Body of pancreas (tissue), 4 donors: ENCODE measurements around the gene UNC80. TPM values are rescaled to one million over a fixed set of nuclear protein-coding genes. Genes with fewer than 3 reads are reported as not detected.

Source experiments
- ATAC-seq: fragments of 150-250 bp; one replicate; pipeline ENCODE4 v1.9.1; 2016
- DNase-seq, 4 donors: peaks; one replicate each; pipeline ENCODE4 v3.0.0-alpha.2; 2019
- H3K27ac ChIP-seq, 4 donors: fragments of 200-600 bp; sonication (generic); 1 replicate in 3 of 4; 2 replicates in 1 of 4; pipeline versions ENCODE4 v1.5.1 to v1.6.1; 2016 to 2019; ENCODE audit warnings: mild to moderate bottlenecking in 1 of 4, mixed read lengths in 1 of 4, moderate library complexity in 1 of 4
- H3K27me3 ChIP-seq, 2 donors: fragments of 200-600 bp; sonication (generic); one replicate each; pipeline ENCODE4 v1.6.0; 2016; ENCODE audit warnings: mild to moderate bottlenecking in 1 of 2
- H3K36me3 ChIP-seq, 2 donors: fragments of 200-600 bp; sonication (generic); replicated peaks in 1 of 2; 2 replicates each; pipeline ENCODE4 v1.5.1; 2016; ENCODE audit warnings: low read depth in 2 of 2; ENCODE audit not compliant: insufficient read depth in 1 of 2
- H3K4me1 ChIP-seq: fragments of 200-600 bp; sonication (generic); one replicate; pipeline ENCODE4 v1.6.0; 2016
- H3K4me3 ChIP-seq, 2 donors: fragments of 200-600 bp; sonication (generic); 1 replicate in 1 of 2; 2 replicates in 1 of 2; pipeline ENCODE4 v1.5.1; 2016 to 2019
- H3K9me3 ChIP-seq, 3 donors: fragments of 200-600 bp; sonication (generic); 1 replicate in 2 of 3; 2 replicates in 1 of 3; pipeline ENCODE4 v1.5.1; 2016
- POLR2A ChIP-seq, 3 donors: fragments of 450-650 bp; IDR thresholded peaks; one replicate each; pipeline ENCODE4 v1.6.1; 2016; ENCODE audit warnings: antibody characterized with exemption in 3 of 3, mild to moderate bottlenecking in 2 of 3
- WGBS, 2 donors: methylation state at CpG; one replicate each; pipeline ENCODE4 v1.1.5; 2017; 5-methylcytosine and 5-hydroxymethylcytosine counted together
- intact Hi-C: fragments of 100-400 bp; cut with DNase I; formaldehyde crosslinking; loops from one replicate; pipeline ENCODE4 v1.15.1; 2023
- total RNA-seq, 2 donors: library from RNA; depleted of rRNA; stranded (reverse); fragments of >200 nt; gene quantifications; one replicate each; pipeline ENCODE4 v1.1.0, GENCODE V29; 2016
- TF ChIP-seq, protein P1 (sequence below), 7 experiments: fragments of 450-650 bp in 4 of 7; fragments of 200-600 bp in 3 of 7; sonication (generic) in 3 of 7; IDR thresholded peaks; one replicate each; pipeline ENCODE4 v1.5.1; 2016 to 2019; ENCODE audit warnings: antibody characterized with exemption in 7 of 7

The UNC80 gene
- total RNA-seq, 2 donors from 2014 or later, result 1.8 to 4.0 TPM

DNA sequence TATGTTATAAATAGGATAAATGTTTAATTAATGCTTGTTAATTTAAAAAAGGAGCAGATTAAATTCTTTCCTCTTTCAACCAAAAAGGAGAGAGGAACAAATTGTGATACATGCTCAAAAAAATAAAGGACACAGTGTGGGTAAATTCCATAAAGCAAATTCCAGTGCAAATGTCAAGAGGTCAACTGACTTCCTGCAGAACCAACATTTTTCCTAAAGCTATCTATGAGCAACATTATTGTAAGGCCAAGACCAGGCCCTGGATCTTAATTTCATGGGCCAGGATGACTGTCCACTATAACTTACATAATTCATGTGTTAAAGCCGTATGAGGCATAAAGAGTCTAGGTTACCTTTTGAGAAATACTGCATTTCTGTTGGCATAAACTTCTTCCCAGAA lies 136.9 kb downstream of the UNC80 start:
- intact Hi-C loops, result no loop called here
- no peak overlapping the region for H3K27ac ChIP-seq
- no peaks in the 10 kb centered on the region for H3K27me3 ChIP-seq
- DNase-seq (no peak), ATAC-seq (no peak)
- no peaks in the 10 kb centered on the region for H3K36me3 ChIP-seq
- no peak overlapping the region for H3K4me3 ChIP-seq
- no peaks in the 10 kb centered on the region for H3K9me3 ChIP-seq
- 90 to 96% methylated on average over 1 of the region's 1 CpG for WGBS, 2 donors
- TF ChIP-seq, protein P1, sequence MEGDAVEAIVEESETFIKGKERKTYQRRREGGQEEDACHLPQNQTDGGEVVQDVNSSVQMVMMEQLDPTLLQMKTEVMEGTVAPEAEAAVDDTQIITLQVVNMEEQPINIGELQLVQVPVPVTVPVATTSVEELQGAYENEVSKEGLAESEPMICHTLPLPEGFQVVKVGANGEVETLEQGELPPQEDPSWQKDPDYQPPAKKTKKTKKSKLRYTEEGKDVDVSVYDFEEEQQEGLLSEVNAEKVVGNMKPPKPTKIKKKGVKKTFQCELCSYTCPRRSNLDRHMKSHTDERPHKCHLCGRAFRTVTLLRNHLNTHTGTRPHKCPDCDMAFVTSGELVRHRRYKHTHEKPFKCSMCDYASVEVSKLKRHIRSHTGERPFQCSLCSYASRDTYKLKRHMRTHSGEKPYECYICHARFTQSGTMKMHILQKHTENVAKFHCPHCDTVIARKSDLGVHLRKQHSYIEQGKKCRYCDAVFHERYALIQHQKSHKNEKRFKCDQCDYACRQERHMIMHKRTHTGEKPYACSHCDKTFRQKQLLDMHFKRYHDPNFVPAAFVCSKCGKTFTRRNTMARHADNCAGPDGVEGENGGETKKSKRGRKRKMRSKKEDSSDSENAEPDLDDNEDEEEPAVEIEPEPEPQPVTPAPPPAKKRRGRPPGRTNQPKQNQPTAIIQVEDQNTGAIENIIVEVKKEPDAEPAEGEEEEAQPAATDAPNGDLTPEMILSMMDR (IDR thresholded peaks at IDR 0.05), result no peak
- TF ChIP-seq POLR2A (IDR thresholded peaks at IDR 0.05), result no peak
- H3K4me1 ChIP-seq, result no peaks in the 10 kb centered on the region

DNA sequence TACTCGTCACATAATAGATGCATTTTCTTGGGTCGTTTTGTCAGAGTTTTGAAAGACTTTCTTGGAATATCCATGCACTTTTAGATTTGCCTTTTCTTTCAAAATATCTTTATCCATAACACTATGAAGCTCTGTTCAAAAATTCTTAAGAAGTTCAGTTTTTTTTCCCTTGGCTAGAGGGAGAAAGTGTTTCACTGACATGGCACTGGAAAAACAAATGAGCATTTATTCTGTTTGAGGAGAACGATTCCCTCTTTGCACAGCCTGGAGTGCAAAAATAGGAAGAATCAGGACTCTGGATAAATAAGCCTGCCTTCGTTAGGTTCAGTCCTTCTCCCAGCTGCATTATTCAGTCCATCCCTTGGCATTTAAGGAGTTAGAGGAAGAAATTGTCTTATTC lies 139.9 kb downstream of the UNC80 start:
- intact Hi-C loops, result no loop called here
- Histone ChIP-seq H3K36me3 (no peaks in the 10 kb centered on the region), H3K4me3 (no peak overlapping the region), H3K9me3 (no peaks in the 10 kb centered on the region), H3K27me3 (no peaks in the 10 kb centered on the region), H3K4me1 (no peaks in the 10 kb centered on the region), H3K27ac (no peak overlapping the region)
- 64 to 69% methylated on average over 4 of the region's 4 CpGs for WGBS, 2 donors
- ATAC-seq (no peak), DNase-seq (no peak)
- TF ChIP-seq, protein P1 (IDR thresholded peaks at IDR 0.05), result no peak
- TF ChIP-seq POLR2A (IDR thresholded peaks at IDR 0.05), result no peak

DNA sequence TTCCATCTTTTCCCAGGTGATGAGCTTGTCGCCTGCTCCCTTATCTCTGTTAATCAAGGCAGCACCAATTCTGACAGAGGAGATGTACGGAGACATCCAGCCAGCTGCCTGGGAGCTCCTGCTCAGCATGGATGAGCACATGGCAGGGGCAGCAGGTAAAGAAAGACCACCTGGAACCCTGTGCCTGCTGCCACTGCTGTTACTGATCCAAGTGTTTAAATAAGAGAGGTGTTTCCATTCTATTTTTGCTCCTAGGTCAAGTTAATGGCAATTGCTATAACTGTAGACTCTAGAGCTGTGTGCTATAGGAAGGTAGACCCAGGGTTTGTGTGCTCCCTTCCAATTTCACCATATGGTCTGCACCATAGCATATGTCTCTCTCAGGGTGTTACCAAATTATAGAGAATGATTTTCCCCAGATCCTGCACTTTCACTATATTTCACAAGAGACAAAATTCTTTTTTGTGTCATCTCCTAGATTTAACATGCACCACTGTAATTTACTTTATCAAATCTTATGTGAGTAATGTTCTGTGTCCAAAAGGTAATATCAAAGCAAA lies 142.2 kb downstream of the UNC80 start:
- Histone ChIP-seq H3K4me3 (no peak overlapping the region), H3K27ac (no peak overlapping the region), H3K27me3 (no peaks in the 10 kb centered on the region), H3K36me3 (no peaks in the 10 kb centered on the region), H3K4me1 (no peaks in the 10 kb centered on the region), H3K9me3 (no peaks in the 10 kb centered on the region)
- DNase-seq (no peak), ATAC-seq (no peak)
- 81 to 95% methylated on average over 2 of the region's 2 CpGs for WGBS, 2 donors
- TF ChIP-seq, protein P1 (IDR thresholded peaks at IDR 0.05), result no peak
- no peak for TF ChIP-seq POLR2A (IDR thresholded peaks at IDR 0.05)
- intact Hi-C loops, result no loop called here

DNA sequence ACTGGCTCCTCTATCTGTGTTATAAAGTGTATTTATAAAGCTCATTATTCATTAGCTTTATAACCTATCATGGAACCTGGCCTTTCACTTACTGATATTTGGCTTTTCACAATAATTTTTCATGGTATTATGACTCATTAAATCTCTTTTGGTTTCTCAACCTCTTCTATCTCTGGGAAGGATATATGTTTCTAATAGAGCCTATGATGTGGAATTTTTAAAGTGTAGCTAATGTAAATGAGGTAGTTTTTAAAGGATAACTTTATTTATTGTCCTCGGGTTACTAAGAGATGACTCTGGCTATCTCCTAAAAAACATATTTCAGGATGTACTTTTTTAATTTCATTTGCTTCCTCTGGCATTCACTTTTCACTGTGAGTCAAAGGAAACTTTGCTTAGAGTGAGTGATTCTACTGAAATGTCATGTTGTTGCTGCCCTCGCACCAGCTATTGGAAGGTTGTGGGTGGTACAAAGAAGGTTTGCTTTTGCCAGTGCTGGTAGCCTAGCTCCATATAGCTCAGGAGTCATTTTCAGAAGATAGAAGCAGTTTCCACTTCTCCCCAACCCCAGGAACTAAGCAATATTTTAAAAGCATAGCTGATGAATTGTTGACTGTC lies 145.6 kb downstream of the UNC80 start:
- WGBS, 2 donors, result 72 to 82% methylated on average over 2 of the region's 2 CpGs
- TF ChIP-seq POLR2A (IDR thresholded peaks at IDR 0.05), result no peak
- TF ChIP-seq, protein P1 (IDR thresholded peaks at IDR 0.05), result no peak
- no peaks in the 10 kb centered on the region for H3K27me3 ChIP-seq
- no peaks in the 10 kb centered on the region for H3K4me1 ChIP-seq
- no peak overlapping the region for H3K27ac ChIP-seq
- H3K9me3 ChIP-seq, result no peaks in the 10 kb centered on the region
- ATAC-seq, result no peak
- H3K4me3 ChIP-seq, result no peak overlapping the region
- DNase-seq, result no peak
- H3K36me3 ChIP-seq, result no peaks in the 10 kb centered on the region
- intact Hi-C loops, result no loop called here

DNA sequence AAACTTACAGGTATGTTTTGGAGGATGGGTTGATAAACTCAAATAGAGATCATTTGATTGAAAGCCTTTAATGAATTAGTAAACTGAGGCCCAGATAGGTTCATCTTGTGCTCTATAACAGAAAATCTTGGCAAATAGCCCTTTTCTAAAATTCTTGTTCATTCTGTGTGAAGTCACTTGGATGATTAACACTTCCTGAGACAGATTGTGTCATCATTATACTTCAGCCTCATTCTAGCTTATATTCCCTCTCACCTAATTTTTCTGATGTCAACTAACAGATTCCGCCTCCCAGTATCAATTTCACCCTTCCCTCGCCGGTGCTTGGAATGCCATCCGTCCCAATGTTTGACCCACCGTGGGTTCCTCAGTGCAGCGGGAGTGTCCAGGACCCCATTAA lies 146.6 kb downstream of the UNC80 start:
- Histone ChIP-seq H3K9me3 (no peaks in the 10 kb centered on the region), H3K27ac (no peak overlapping the region), H3K36me3 (no peaks in the 10 kb centered on the region), H3K4me1 (no peaks in the 10 kb centered on the region), H3K27me3 (no peaks in the 10 kb centered on the region), H3K4me3 (no peak overlapping the region)
- no peak for ATAC-seq
- DNase-seq, result no peak
- intact Hi-C loops, result no loop called here
- WGBS, 2 donors, result 88 to 92% methylated on average over 6 of the region's 6 CpGs
- TF ChIP-seq POLR2A (IDR thresholded peaks at IDR 0.05), result no peak
- TF ChIP-seq, protein P1 (IDR thresholded peaks at IDR 0.05), result no peak
